ENCODE results near the gene STEAP1B. TPM values are rescaled to one million over a fixed set of nuclear protein-coding genes. Genes with fewer than 3 reads are reported as not detected.

The STEAP1B gene
- total and polyA plus RNA-seq, 2 of the 4 experiments (the other 2 are of a cell fraction), result 7.9 to 13.8 TPM

- Histone ChIP-seq H3K4ac (ENCODE audit: low read depth, low read length) (no peak overlapping the region), H3K56ac (ENCODE audit: extremely low read depth, insufficient read depth, low read length) (no peak overlapping the region), H4K91ac (ENCODE audit: insufficient read depth, low read depth, low read length) (no peak overlapping the region), H2BK5ac (ENCODE audit: low read depth, low read length, poor library complexity, severe bottlenecking) (no peak overlapping the region), H2AK5ac (ENCODE audit: low read depth, low read length) (no peak overlapping the region), H2AFZ (replicated peaks; ENCODE audit: low read length, poor library complexity) (no peak overlapping the region), H3K79me1 (ENCODE audit: low read depth in 1 of 2, low read length in 2 of 2) (no peaks in the 10 kb centered on the region), H3K4me1 (ENCODE audit: control insufficient read depth, insufficient read depth, low read length) (peaks cover 2% of the 10 kb centered on the region), H3K23ac (ENCODE audit: low read depth, low read length) (no peak overlapping the region), H3K27ac (ENCODE audit: insufficient read depth, low read length) (no peak overlapping the region), H2BK15ac (ENCODE audit: low read depth, low read length) (no peak overlapping the region), H3K14ac (replicated peaks; ENCODE audit: low read depth, low read length) (no peak overlapping the region), H4K8ac (ENCODE audit: low read depth in 2 of 2, low read length in 2 of 2) (no peak overlapping the region), H2AK9ac (replicated peaks; ENCODE audit: low read depth, low read length, poor library complexity) (no peak overlapping the region), H3K9me3 (ENCODE audit: control insufficient read depth, insufficient read depth, low read length) (no peaks in the 10 kb centered on the region), H4K20me1 (ENCODE audit: insufficient read depth, low read length) (no peaks in the 10 kb centered on the region), H3K9me1 (ENCODE audit: insufficient read depth, low read length) (0 out of 2 replicates have a peak, but pooled peaks cover 3% of the 10 kb centered on the region), H3K27me3 (ENCODE audit: control insufficient read depth, insufficient read depth, low read length) (no peaks in the 10 kb centered on the region), H2BK120ac (ENCODE audit: low read depth, low read length) (no peak overlapping the region), H2BK20ac (ENCODE audit: low read depth, low read length) (no peak overlapping the region), H3K36me3 (ENCODE audit: control insufficient read depth, insufficient read depth, low read length) (no peaks in the 10 kb centered on the region), H3K4me2 (ENCODE audit: low read depth, low read length) (no peak overlapping the region), H4K5ac (ENCODE audit: low read depth, low read length) (no peak overlapping the region), H3K18ac (ENCODE audit: low read depth, low read length) (no peak overlapping the region), H3K9ac (ENCODE audit: low read depth, low read length) (no peak overlapping the region), H3K4me3 (ENCODE audit: insufficient read depth, low read depth, low read length) (no peak overlapping the region)
- intact Hi-C loops (cut with micrococcal nuclease) (no loop called here), in situ Hi-C loops (cut with MboI; ENCODE audit: low sequenced_read_pairs) (no loop called here), dilution Hi-C loops (cut with HindIII; ENCODE audit: low sequenced_read_pairs, unreplicated experiment) (no loop called here)
- ChIA-PET POLR2A (ENCODE audit: unreplicated experiment) (no interaction called here), CTCF (no interaction called here)
- DNase-seq (no peak), ATAC-seq (ENCODE audit: low read depth) (peak; percentile 67; the same call in 1 of the 2 replicates)
- TF ChIP-seq ELK1 (IDR thresholded peaks at IDR 0.05; ENCODE audit: borderline replicate concordance, low read depth, low read length) (no peak), RFX5 (IDR thresholded peaks at IDR 0.05; ENCODE audit: low read depth, low read length) (no peak), CTCF (conservative IDR thresholded peaks at IDR 0.05; ENCODE audit: low read depth, low read length) (no peak), RAD21 (IDR thresholded peaks at IDR 0.05; ENCODE audit: low read length) (no peak), POLR2A (IDR thresholded peaks at IDR 0.05; ENCODE audit: low read depth, low read length) (no peak), MXI1 (IDR thresholded peaks at IDR 0.05; ENCODE audit: borderline replicate concordance, low read depth, low read length) (no peak), BHLHE40 (IDR thresholded peaks at IDR 0.05; ENCODE audit: low read depth, low read length) (no peak), CHD1 (IDR thresholded peaks at IDR 0.05; ENCODE audit: low read depth, low read length) (no peak), USF2 (IDR thresholded peaks at IDR 0.05; ENCODE audit: low read depth, low read length) (no peak), SMC3 (IDR thresholded peaks at IDR 0.05; ENCODE audit: low read depth, low read length) (no peak), RCOR1 (IDR thresholded peaks at IDR 0.05; ENCODE audit: insufficient replicate concordance, low read length) (no peak), MAZ (IDR thresholded peaks at IDR 0.05; ENCODE audit: borderline replicate concordance, low read depth, low read length) (no peak), CEBPB (IDR thresholded peaks at IDR 0.05; ENCODE audit: low read depth, low read length) (no peak), NFE2L2 (IDR thresholded peaks at IDR 0.05; ENCODE audit: low read depth, low read length) (no peak)
- no TSS peak for BruUV-seq (replicated peaks)
Observed at GRCh38 chr7:22447008-22447407, 53.0 kb downstream of the STEAP1B start.
